ENCODE results near the gene SPX.

The SPX gene

DNA sequence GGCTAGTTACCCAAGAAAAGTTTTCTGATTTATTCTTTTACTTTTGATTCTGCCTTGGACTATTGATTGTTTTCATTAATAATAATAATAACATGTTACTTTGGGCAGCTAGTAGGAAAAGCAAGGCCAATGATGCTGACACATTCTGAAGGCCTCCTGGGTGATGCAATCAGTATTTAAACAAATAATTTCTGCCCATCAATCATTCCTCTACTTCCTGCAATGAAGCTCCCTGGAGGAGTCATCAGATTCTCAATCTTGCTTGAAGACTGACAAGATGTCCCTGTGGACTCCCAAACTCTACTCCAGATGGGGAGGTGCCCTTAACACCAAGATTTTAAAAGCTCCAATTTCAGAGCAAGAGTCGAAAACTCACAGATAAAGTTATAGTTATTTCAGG, at the start of gene SPX:
TSS of gene SPX (plus strand) at position 244 of the 400 bp plus-strand sequence. CDS start 177 bp downstream, outside the sequence.
- no peak for DNase-seq (ENCODE audit: low spot score)

DNA sequence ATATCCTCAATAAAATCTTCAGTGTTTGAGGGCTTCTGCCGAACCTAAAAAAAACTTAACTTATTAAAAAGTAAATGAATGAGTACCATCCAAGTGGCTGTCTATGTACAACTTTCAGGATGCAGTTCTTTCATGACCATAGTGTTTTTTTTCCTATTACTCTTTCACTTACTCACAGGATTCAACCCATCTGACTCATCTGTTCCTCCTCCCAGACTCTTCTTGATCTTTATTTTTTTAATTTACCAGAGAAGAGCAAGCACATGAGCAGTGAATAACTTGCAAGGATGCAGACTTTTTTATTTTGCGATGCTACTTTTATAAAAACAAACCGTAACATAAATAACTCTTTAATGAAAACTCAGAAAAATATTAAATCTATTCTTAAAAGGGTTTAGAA, 49.1 kb upstream of the SPX start:
- DNase-seq (ENCODE audit: low spot score): no peak

GRCh38 chr12:21478756-21479455, 47.2 kb upstream of the SPX start:
- DNase-seq (ENCODE audit: low spot score): no peak

DNA sequence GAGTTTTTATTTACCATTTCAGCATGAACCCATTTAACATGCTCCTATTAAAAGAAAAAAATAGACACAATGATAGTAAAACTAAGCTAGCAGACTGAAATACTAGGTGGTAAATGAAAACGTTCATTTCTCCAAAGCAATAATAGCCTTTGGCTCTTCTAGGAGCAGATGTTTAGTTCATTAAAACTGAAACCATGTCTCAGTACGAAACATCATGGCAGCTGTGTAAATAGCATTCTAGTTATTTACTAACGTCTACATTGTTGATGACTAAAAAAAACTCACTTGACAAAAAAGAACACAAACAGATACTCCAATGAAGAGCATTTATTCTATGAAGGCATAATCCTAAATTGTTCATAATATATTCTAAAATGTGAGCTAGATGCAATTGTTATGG, 42.6 kb upstream of the SPX start:
- DNase-seq (ENCODE audit: low spot score): no peak

DNA sequence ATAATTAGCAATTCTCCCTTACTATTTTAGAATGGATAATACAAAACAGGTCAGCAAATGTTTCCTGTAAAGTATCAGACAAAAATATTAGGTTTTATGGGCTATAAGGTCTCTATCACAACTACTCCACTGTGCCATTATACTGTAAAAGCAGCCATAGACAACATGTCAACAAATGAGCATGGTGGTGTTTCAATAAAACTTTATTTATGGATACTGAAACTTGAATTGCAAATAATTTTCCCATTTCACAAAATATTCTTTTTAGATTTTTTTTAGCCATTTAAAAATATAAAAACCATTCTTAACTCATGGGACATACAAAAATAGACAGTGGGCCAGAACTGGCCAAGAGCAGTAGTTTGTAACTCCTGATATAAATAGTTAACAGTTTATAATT, 40.1 kb upstream of the SPX start:
- DNase-seq (ENCODE audit: low spot score): no peak

DNA sequence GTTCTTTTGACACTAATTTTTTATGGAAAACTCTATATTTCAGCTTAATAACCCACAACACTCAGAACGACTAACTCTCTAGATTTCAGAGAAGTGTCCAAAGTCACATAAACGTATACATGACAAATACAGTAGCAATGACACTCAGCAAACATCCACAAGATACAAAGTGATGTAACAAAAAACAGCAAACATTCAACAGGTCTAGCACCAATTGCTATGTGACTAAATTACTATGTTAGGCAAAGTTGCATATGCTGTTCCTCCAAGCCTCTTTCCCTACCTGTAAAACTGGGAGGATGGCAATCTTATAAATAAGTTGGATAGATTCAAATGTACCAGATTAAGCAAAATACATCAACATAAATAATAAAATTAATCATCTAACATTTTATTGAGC, 26.3 kb upstream of the SPX start:
- no peak for DNase-seq (ENCODE audit: low spot score)

DNA sequence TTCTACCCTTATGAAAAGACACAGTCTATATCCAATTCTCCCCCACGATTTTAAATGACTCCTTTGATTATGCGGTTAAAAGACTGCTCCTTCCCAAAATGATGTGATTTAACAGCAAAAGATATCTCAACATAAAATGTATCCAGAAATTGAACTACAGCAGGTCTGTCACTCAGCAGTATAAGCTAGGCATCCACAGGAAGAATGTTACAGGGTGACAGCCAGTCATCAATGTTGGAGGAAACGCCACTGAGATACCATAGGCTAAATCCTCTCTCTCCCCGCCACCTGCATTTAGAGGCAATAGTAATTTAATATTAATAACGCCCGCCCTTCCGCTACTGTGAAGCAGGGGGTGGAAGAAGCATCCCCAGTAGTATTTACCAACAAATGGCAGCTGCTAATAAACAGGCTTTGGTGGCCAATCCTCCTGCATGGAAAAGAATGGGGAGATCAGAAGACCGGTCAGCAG, 25.3 kb upstream of the SPX start:
- peak; percentile 4 for DNase-seq (ENCODE audit: low spot score)

- DNase-seq (ENCODE audit: low spot score): peak; percentile 99
Measured at GRCh38 chr12:21501258-21502163, 24.6 kb upstream of the SPX start, which contains the start of the genes GOLT1B and RECQL. TSS of gene GOLT1B (plus strand) at chr12:21501789. CDS start at chr12:21501924, 135 bp downstream. TSS of gene RECQL (minus strand) at chr12:21501635. CDS start at chr12:21499570, 2,065 bp downstream.

DNA sequence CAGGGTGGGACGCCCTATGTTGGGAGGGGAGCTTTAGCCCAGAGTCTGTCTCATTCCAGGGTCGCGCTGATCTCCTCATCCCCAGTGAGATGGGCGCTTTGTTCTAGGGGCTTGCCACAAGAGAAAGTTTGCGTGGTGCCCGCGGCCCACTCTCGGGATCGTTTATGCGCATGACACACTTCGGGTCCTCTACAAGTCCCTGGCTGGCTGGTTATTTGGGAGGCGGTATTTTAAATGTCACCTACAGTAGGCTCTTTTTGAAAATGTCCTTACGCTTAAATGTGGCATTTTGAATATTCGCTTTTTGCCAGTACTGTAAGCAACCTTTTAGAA, 24.0 kb upstream of the SPX start:
- peak; percentile 38 for DNase-seq (ENCODE audit: low spot score)

- no peak for DNase-seq (ENCODE audit: low spot score)
Measured at GRCh38 chr12:21502872-21503271, 23.2 kb upstream of the SPX start.

DNA sequence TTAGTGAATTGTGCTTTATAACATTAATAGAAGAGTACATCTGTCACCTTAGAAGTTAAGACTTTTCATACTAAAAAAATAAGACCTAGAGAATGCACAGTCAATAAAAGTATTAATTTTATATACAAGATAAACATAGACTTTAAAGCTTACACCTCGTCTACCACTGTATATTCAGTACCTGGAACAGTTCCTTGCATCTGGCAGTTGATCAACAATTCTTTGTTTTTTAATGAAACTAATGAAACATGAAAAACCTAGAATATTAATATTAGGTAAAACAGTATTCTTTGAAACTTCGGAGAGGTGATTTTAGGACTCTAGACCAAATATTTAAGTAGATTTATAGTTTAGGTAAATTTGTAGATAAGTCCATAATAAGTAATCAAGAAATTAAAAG, 20.2 kb upstream of the SPX start:
- DNase-seq (ENCODE audit: low spot score): no peak

DNA sequence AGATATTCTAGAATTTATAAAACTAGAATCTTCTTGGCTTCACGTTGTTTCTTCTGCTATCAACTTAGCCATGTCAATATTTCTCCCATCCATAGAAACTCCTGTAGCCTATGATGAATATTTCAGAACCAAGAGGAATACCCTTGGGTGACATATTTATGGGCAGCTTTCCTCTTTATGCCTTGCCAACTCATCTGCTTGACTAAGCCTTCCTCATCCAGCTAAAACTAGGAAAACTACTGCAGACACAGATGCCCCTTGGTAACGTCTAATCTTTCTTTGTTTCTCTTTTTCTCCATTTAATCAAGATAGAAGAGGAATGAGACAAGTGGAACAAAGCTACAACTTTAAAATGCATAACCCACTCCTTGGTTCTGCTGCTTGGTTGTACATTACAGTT, 18.2 kb upstream of the SPX start:
- DNase-seq (ENCODE audit: low spot score): no peak

DNA sequence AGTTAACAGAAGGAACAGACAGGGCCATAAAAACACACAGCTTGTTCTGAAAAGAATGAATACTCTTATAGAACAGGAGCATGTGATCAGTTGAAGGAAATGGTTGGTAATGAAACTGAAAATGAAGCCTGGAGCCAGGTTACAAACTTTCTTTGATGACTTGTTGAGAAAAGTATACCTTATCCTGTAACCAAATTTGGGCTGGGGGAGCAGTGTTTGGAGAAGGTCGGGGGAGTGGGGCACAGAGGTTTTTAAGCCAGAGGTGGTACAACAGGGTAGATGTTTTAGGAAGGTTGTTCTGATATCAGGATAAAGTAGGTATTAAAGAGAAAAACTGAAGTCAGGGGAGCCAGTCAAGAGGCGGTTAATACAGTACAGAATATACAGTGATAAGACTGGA, 16.3 kb upstream of the SPX start:
- DNase-seq (ENCODE audit: low spot score): no peak

DNA sequence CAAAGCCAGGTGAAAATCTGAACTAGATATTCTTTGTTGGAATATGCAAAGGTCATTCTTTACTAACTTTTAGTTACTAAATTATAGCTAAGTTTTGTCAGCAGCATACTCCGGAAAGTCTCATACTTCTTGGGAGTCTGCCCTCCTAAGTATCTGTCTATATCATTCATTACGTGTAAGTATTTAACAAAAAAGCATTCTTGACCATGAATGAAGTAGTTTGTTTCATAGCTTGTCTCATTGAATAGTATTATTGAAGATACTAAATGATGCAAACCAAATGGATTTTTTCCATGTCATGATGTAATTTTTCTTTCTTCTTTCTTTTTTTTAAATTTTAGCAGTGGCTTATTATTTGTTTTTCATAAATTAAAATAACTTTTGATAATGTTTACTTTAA, 9.8 kb upstream of the SPX start:
- no peak for DNase-seq (ENCODE audit: low spot score)

DNA sequence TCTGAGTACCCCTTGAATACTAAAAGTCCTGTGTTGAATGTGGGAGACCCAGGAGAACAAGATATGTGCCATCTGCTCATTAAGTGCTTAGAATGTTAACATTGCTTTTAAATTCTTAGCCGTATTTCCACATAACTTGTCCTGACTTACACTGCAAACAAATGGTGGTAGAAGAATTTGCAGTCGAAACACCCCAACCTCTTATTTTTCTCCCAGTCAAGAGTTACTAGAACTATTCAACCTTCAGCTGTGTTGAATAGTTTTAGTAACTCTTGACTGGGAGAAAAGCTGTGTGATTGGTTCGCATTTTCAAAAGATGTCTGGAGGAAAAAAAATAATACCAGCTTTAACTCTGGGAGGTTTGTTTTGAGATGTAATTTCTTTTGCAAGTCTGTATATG, 7.6 kb upstream of the SPX start:
- DNase-seq (ENCODE audit: low spot score): no peak

DNA sequence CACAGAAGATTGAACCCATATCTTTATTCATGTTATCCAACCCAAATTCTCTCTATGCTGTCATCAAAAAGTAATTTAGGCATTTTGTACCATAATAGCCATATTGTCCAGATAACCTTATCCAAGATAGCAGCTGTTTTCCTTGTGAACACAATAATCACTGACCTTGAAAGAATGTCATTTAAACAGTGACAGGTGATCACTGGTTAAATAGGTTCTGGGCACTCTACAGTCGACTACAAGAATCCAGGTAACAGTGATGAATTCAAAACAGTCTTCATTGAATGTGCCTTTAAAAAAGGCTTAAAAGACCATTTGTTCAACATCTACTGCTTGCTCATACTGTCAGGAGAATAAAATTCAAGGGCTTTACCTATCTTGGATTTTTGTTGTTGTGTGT, 4.6 kb upstream of the SPX start:
- DNase-seq (ENCODE audit: low spot score): no peak

DNA sequence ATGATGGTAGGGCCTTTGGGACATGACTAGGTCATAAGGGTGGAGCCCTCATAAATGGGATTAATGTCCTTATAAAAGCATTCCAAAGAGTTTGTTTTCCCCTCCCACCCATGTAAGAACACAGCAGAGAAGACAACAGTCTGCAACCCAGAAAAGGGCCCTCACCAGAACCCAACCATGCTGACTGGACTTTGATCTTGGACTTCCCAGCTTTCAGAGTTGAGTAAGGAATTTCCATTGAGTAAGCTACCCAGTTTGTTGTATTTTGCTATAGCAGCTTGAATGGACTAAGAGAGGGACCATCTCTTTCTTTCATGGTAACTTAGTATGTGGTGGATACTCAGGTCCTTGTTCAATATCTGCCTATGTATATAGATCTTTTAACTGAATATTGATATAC, 2.9 kb upstream of the SPX start:
- DNase-seq (ENCODE audit: low spot score): no peak

DNA sequence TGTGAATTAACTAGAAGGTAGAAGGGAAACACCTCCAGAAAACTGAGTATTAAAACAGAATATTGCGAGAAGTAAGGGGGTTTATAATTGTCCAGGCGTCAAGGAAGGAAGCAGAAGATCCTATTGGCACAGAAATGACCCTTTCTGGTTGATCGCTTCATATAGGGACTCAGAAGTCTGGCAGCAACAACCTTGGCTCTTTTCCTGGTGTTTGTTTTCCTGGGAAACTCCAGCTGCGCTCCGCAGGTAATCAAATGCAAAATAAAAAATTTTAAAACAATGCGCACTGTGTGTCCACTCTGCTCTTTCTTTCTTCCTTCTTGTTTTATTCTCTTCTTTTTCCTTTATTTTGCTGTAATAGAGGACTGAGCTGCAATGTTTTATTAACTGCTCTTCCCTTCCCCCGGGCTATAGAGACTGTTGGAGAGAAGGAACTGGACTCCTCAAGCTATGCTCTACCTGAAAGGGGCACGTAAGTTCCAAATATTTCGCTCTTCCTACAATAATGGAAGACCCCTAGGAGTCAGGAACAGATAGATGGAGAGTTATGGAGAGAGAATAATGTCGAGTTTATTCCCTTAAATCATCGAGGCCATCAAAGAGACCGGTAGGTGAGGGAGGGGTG, 737 bp downstream of the SPX start:
- DNase-seq (ENCODE audit: low spot score): no peak

GRCh38 chr12:21527451-21528180, 1.5 kb downstream of the SPX start:
- DNase-seq (ENCODE audit: low spot score): peak; percentile 11

DNA sequence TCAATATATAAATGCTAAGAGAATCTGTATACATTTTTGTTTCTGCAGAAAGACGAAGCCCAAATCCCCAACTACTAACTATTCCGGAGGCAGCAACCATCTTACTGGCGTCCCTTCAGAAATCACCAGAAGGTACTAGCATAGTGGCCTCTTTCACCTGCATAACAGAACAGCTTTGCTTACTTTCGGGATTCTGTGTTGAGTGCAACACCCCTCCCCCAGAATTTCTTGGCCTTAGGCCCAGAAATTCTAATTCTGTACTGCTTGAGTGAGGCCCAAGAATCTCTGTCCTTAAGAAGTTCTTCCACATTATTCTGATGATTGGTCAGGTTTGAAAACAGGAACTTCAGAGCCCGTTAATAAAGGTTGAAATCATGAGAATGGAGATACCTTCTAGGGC, 2.9 kb downstream of the SPX start:
- DNase-seq (ENCODE audit: low spot score): peak; percentile 5

DNA sequence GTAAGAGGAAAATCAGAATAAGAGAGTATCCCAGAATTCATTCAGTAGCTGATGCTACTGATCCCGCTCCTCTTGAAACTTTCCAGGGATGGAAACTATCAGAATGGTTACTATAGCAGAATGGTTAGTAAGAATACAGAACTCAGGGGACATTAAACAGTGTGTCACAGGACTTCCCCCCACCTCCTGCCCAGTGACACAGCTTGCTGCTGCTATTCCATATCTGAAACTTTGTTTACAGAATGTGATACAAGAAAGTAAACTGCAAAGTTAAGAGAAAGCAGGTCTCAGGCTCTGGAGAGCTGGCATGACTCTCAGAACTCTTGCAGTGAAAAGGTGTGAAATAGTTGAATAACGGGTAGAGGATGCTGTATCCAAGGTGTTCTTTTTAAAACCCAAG, 3.4 kb downstream of the SPX start:
- no peak for DNase-seq (ENCODE audit: low spot score)

GRCh38 chr12:21538061-21538653, 12.1 kb downstream of the SPX start:
- DNase-seq (ENCODE audit: low spot score): no peak

All from cerebellar cortex (tissue), 1 donor.